Karpas-422 (cell line): ENCODE data around the gene YEATS4. TPM values are rescaled to one million over a fixed set of nuclear protein-coding genes. Genes with fewer than 3 reads are reported as not detected.
A peak's percentile ranks its signal among the peaks of the same experiment; 100 is the strongest.

ENCODE experiments used
- DNase-seq: peaks from one replicate; pipeline ENCODE4 v3.0.0-alpha.2; 2015
- H2AFZ ChIP-seq: fragments of 200-600 bp; sonication (generic); 2 replicates; pipeline ENCODE4 v1.6.1; 2014; ENCODE audit warnings: antibody characterized with exemption, low read length, mixed read lengths
- H3K27ac ChIP-seq: fragments of 200-600 bp; sonication (generic); 2 replicates; pipeline ENCODE4 v1.5.1; 2014; ENCODE audit warnings: mild to moderate bottlenecking, low read length, moderate library complexity
- H3K27me3 ChIP-seq: fragments of 200-600 bp; sonication (generic); 2 replicates; pipeline ENCODE4 v1.6.1; 2014; ENCODE audit warnings: low read length, mixed read lengths
- H3K36me3 ChIP-seq: fragments of 200-600 bp; sonication (generic); 2 replicates; pipeline ENCODE4 v1.6.1; 2014; ENCODE audit warnings: low read length, mixed read lengths; ENCODE audit not compliant: insufficient read depth
- H3K4me1 ChIP-seq: fragments of 200-600 bp; sonication (generic); 2 replicates; pipeline ENCODE4 v1.6.1; 2014; ENCODE audit warnings: mild to moderate bottlenecking, low read length, mixed read lengths
- H3K4me2 ChIP-seq: fragments of 200-600 bp; sonication (generic); 2 replicates; pipeline ENCODE4 v1.6.1; 2014; ENCODE audit warnings: low read length, low read depth, mild to moderate bottlenecking; ENCODE audit not compliant: poor library complexity, severe bottlenecking
- H3K4me3 ChIP-seq: fragments of 200-600 bp; sonication (generic); 2 replicates; pipeline ENCODE4 v1.5.1; 2014; ENCODE audit warnings: mild to moderate bottlenecking, antibody characterized with exemption, low read length, mixed read lengths
- H3K79me2 ChIP-seq: fragments of 200-600 bp; sonication (generic); 2 replicates; pipeline ENCODE4 v1.6.1; 2014; ENCODE audit warnings: mild to moderate bottlenecking, low read length, mixed read lengths
- H3K9ac ChIP-seq: fragments of 200-600 bp; sonication (generic); 2 replicates; pipeline ENCODE4 v1.6.0; 2014; ENCODE audit warnings: low read length
- H3K9me2 ChIP-seq: fragments of 200-600 bp; sonication (generic), shearing (Covaris generic); replicated peaks from 2 replicates; pipeline ENCODE4 v1.6.0; 2014; ENCODE audit warnings: mild to moderate bottlenecking, low read length, moderate library complexity; ENCODE audit not compliant: insufficient read depth
- H3K9me3 ChIP-seq: fragments of 300-700, 200-600 bp; sonication (generic); 2 replicates; pipeline ENCODE4 v1.6.1; 2014; ENCODE audit warnings: low read length, mixed read lengths
- H4K20me1 ChIP-seq: fragments of 200-600 bp; sonication (generic); 2 replicates; pipeline ENCODE4 v1.6.1; 2014; ENCODE audit warnings: mild to moderate bottlenecking, antibody characterized with exemption, low read length, low read depth; ENCODE audit not compliant: insufficient read depth
- total RNA-seq: library from RNA; depleted of rRNA; stranded (reverse); fragments of >200 nt; shearing (Covaris generic); gene quantifications from 2 replicates; pipeline ENCODE4 v1.2.3, GENCODE V29; 2014; ENCODE audit warnings: low replicate concordance

Gene YEATS4
- total RNA-seq, 1 experiment from 2014 or later: 70.6 TPM

GRCh38 chr12:69355363-69356028 lies 4.0 kb upstream of the YEATS4 start:
- H2AFZ ChIP-seq: no peak overlapping the region
- H4K20me1 ChIP-seq: no peaks in the 10 kb centered on the region
- no peak overlapping the region for H3K4me2 ChIP-seq
- peaks cover 8% of the 10 kb centered on the region for H3K79me2 ChIP-seq
- H3K9me2 ChIP-seq: no peaks in the 10 kb centered on the region
- peaks cover 16% of the 10 kb centered on the region for H3K4me1 ChIP-seq
- no peaks in the 10 kb centered on the region for H3K27me3 ChIP-seq
- H3K36me3 ChIP-seq: no peaks in the 10 kb centered on the region
- H3K27ac ChIP-seq: no peak overlapping the region
- no peak overlapping the region for H3K9ac ChIP-seq
- H3K4me3 ChIP-seq: no peak overlapping the region
- DNase-seq: no peak
- H3K9me3 ChIP-seq: no peaks in the 10 kb centered on the region

GRCh38 chr12:69360348-69360672 lies 767 bp downstream of the YEATS4 start:
- Histone ChIP-seq H3K27me3 (no peaks in the 10 kb centered on the region), H3K9me3 (no peaks in the 10 kb centered on the region), H3K79me2 (peaks cover 50% of the 10 kb centered on the region), H4K20me1 (no peaks in the 10 kb centered on the region), H3K4me2 (peak overlapping the region; percentile 90), H3K27ac (peak overlapping the region; percentile 70; the same call in 1 of the 2 replicates), H2AFZ (no peak overlapping the region; the same call in 1 of the 2 replicates), H3K36me3 (peaks cover 17% of the 10 kb centered on the region), H3K9ac (peak overlapping the region; percentile 82), H3K9me2 (no peaks in the 10 kb centered on the region), H3K4me3 (peak overlapping the region; percentile 80), H3K4me1 (peaks cover 25% of the 10 kb centered on the region)
- no peak for DNase-seq

- Histone ChIP-seq H3K79me2 (peaks cover 88% of the 10 kb centered on the region), H3K4me3 (no peak overlapping the region), H3K9me2 (no peaks in the 10 kb centered on the region), H2AFZ (no peak overlapping the region), H3K36me3 (peaks cover 72% of the 10 kb centered on the region), H4K20me1 (no peaks in the 10 kb centered on the region), H3K4me1 (no peaks in the 10 kb centered on the region; the same call in 1 of the 2 replicates), H3K9ac (no peak overlapping the region), H3K9me3 (no peaks in the 10 kb centered on the region), H3K27me3 (no peaks in the 10 kb centered on the region), H3K4me2 (no peak overlapping the region), H3K27ac (no peak overlapping the region)
- no peak for DNase-seq
Observed at GRCh38 chr12:69366796-69367195, 7.3 kb downstream of the YEATS4 start.

GRCh38 chr12:69368171-69368570 lies 8.6 kb downstream of the YEATS4 start:
- H3K9me2 ChIP-seq: no peaks in the 10 kb centered on the region
- no peak overlapping the region for H2AFZ ChIP-seq
- no peak overlapping the region for H3K4me2 ChIP-seq
- no peak for DNase-seq
- peaks cover 80% of the 10 kb centered on the region for H3K36me3 ChIP-seq
- H3K9ac ChIP-seq: no peak overlapping the region
- H3K27ac ChIP-seq: no peak overlapping the region
- H3K27me3 ChIP-seq: no peaks in the 10 kb centered on the region
- no peaks in the 10 kb centered on the region for H3K4me1 ChIP-seq
- no peaks in the 10 kb centered on the region for H4K20me1 ChIP-seq
- peaks cover 85% of the 10 kb centered on the region for H3K79me2 ChIP-seq
- H3K4me3 ChIP-seq: no peak overlapping the region
- H3K9me3 ChIP-seq: no peaks in the 10 kb centered on the region

GRCh38 chr12:69383074-69383473 lies 23.5 kb downstream of the YEATS4 start:
- Histone ChIP-seq H3K27me3 (no peaks in the 10 kb centered on the region), H3K4me2 (no peak overlapping the region), H3K9me3 (no peaks in the 10 kb centered on the region), H2AFZ (no peak overlapping the region), H3K4me1 (peaks cover 2% of the 10 kb centered on the region; the same call in 1 of the 2 replicates), H3K27ac (no peak overlapping the region), H3K9me2 (no peaks in the 10 kb centered on the region), H3K79me2 (peaks cover 58% of the 10 kb centered on the region), H4K20me1 (no peaks in the 10 kb centered on the region), H3K4me3 (no peak overlapping the region), H3K9ac (no peak overlapping the region), H3K36me3 (peaks cover 20% of the 10 kb centered on the region)
- DNase-seq: no peak

- H3K36me3 ChIP-seq: peaks cover 13% of the 10 kb centered on the region; the same call in 1 of the 2 replicates
Observed at GRCh38 chr12:69385038-69385437, 25.5 kb downstream of the YEATS4 start.

GRCh38 chr12:69386921-69387320 lies 27.4 kb downstream of the YEATS4 start:
- no peaks in the 10 kb centered on the region for H3K9me3 ChIP-seq
- H3K4me2 ChIP-seq: no peak overlapping the region
- no peaks in the 10 kb centered on the region for H3K9me2 ChIP-seq
- no peaks in the 10 kb centered on the region for H4K20me1 ChIP-seq
- H3K27me3 ChIP-seq: no peaks in the 10 kb centered on the region
- H3K9ac ChIP-seq: no peak overlapping the region
- H3K79me2 ChIP-seq: peaks cover 63% of the 10 kb centered on the region
- peaks cover 27% of the 10 kb centered on the region for H3K36me3 ChIP-seq
- no peak overlapping the region for H3K4me3 ChIP-seq
- no peak overlapping the region for H3K27ac ChIP-seq
- no peak overlapping the region for H2AFZ ChIP-seq
- no peak for DNase-seq
- peaks cover 2% of the 10 kb centered on the region; the same call in 1 of the 2 replicates for H3K4me1 ChIP-seq

More at GRCh38 chr12:69385038-69385437, 25.5 kb downstream of the YEATS4 start:
- Histone ChIP-seq H3K4me3 (no peak overlapping the region), H2AFZ (no peak overlapping the region), H3K79me2 (peaks cover 53% of the 10 kb centered on the region), H4K20me1 (no peaks in the 10 kb centered on the region), H3K27me3 (no peaks in the 10 kb centered on the region), H3K4me2 (no peak overlapping the region), H3K9me3 (no peaks in the 10 kb centered on the region), H3K9ac (no peak overlapping the region), H3K9me2 (no peaks in the 10 kb centered on the region), H3K27ac (no peak overlapping the region), H3K4me1 (peaks cover 2% of the 10 kb centered on the region; the same call in 1 of the 2 replicates)
- DNase-seq: no peak

- DNase-seq: peak; percentile 64
- H3K79me2 ChIP-seq: peaks cover 53% of the 10 kb centered on the region
- H3K4me3 ChIP-seq: no peak overlapping the region
Observed at GRCh38 chr12:69388371-69388770, 28.8 kb downstream of the YEATS4 start.

More at GRCh38 chr12:69388371-69388770, 28.8 kb downstream of the YEATS4 start:
- H2AFZ ChIP-seq: no peak overlapping the region
- H4K20me1 ChIP-seq: no peaks in the 10 kb centered on the region
- H3K9me3 ChIP-seq: no peaks in the 10 kb centered on the region
- no peak overlapping the region for H3K4me2 ChIP-seq
- no peaks in the 10 kb centered on the region for H3K9me2 ChIP-seq
- H3K9ac ChIP-seq: no peak overlapping the region
- no peaks in the 10 kb centered on the region for H3K27me3 ChIP-seq
- H3K27ac ChIP-seq: no peak overlapping the region
- no peaks in the 10 kb centered on the region for H3K4me1 ChIP-seq
- H3K36me3 ChIP-seq: peaks cover 36% of the 10 kb centered on the region
